GM19372 (cell line): Measurements from ENCODE around the gene FAM219A.
"Not testable (repeated sequence)": the region's sequence is repeated elsewhere in the genome, so short reads cannot be mapped to it uniquely, and the experiment has no call there.

Source experiments
- ATAC-seq: cut with Tn5 transposase; IDR thresholded peaks from one replicate; pipeline ENCODE4 v1.9.1; 2021; ENCODE audit warnings: mild to moderate bottlenecking, low read depth, moderate library complexity; ENCODE audit not compliant: unreplicated experiment

Gene FAM219A

GRCh38 chr9:34485822-34486221, 27.5 kb upstream of the FAM219A start:
- ATAC-seq = no peak

DNA sequence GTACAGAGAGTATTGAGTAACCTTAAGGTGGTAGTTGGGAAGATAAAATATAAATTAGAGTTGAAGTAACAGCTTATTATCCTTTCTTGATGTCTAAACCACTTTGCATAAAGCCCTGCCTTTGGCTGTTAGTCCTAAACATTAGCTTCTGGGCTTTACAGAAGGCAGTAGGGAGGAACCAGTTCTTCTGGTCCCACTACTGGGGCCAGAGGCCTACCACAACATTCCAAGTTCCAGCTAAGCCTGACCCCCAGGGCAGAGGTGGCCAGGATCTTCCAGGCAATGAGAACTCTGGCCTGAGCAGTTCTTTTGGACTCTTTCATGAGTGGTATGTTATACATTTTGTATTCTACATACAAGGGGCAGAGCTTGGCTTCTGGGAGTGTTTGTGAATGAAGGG, 26.3 kb upstream of the FAM219A start:
- no peak for ATAC-seq

- ATAC-seq = not testable (repeated sequence)
These were observed 24.4 kb upstream of the FAM219A start for GRCh38 chr9:34482746-34483145.

GRCh38 chr9:34481620-34482019, 23.2 kb upstream of the FAM219A start:
- not testable (repeated sequence) for ATAC-seq

- no peak for ATAC-seq
These were observed 21.1 kb upstream of the FAM219A start for GRCh38 chr9:34479431-34479866.

GRCh38 chr9:34477541-34477940, 19.2 kb upstream of the FAM219A start:
- ATAC-seq = no peak

GRCh38 chr9:34475097-34475496, 16.7 kb upstream of the FAM219A start:
- ATAC-seq = no peak

DNA sequence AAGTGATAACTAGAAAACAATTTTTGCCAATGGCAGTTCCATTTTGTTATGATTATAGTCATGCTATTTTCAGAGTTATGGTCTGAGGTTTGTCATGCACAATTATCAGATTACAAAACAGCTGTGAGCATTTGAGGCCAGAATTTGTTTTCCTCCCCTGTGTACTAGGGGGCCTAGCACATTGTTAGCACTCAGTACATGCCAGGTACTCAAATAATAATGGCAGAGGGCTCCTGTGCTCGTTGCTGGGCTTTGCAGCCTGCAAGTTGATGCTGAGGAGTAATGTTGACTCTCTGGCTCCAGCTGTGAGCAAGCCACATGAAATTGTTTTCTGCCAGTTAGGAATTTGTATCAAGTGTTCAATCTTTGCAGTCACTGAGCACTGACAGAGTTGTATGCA, 7.1 kb upstream of the FAM219A start:
- no peak for ATAC-seq

DNA sequence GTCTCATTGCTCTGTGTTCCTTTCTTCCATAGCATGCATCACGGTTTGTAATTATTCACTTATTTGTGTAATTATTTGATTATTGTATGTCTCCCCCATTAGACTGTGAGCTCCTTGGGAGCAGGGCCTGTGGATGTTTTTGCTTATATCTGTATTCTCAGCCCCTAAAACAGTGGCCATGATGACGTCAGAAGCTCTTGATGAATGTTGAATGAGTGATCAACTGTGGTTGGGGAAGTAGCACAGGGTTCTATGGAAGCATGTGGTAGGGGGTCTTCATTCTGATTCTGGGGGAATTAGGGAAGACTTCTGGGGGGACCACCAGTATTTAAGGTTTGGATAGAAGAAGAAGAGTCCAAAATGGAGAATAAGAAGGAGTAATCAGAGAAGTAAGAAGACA, 6.2 kb upstream of the FAM219A start:
- no peak for ATAC-seq

GRCh38 chr9:34463901-34464232, 5.5 kb upstream of the FAM219A start:
- ATAC-seq = no peak

GRCh38 chr9:34463098-34463900, 4.9 kb upstream of the FAM219A start:
- ATAC-seq = no peak

DNA sequence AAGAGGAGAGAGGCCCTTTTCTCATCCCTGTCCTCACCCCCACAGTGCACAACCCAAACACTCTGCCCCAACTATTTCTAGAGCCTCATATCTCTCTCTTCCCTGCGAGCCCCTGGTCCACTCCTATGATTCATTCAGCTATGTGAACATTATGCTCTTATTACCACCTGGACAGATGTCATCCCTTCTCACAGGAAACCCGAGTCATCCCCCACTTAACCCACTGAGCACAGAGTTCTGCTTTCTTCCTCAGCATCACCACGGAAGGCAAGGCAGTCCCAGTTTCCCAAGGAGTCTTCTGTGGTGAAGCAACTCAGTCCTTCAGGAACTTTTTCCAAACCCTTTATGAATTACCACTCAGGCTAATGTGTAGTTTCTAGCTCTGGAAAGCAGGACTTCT, 1.6 kb upstream of the FAM219A start:
- no peak for ATAC-seq

GRCh38 chr9:34459356-34459755, 986 bp upstream of the FAM219A start:
- no peak for ATAC-seq

DNA sequence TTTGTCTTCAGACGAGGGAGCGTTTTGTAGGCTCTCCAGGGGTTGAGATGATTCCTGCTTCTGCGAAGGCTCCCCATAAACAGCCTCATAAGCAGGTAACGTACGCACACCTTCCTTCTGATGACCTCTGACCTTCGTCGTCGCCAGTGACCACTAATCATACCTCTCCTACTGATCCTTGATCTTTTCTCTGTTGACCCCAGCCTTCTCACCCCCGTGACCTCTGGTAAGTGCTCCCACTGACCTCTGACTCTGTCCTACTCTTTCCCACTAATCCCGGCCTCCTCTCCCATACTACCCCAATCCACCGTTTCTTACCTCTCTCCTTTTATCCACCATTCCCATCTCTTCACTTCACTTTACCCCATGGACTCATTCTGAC, 580 bp upstream of the FAM219A start:
- ATAC-seq = no peak

GRCh38 chr9:34457266-34458012, 931 bp downstream of the FAM219A start:
- ATAC-seq = no peak

- no peak for ATAC-seq
These were observed 1.6 kb downstream of the FAM219A start for GRCh38 chr9:34456746-34457145.

- ATAC-seq = no peak
These were observed 2.2 kb downstream of the FAM219A start for GRCh38 chr9:34456151-34456550.

DNA sequence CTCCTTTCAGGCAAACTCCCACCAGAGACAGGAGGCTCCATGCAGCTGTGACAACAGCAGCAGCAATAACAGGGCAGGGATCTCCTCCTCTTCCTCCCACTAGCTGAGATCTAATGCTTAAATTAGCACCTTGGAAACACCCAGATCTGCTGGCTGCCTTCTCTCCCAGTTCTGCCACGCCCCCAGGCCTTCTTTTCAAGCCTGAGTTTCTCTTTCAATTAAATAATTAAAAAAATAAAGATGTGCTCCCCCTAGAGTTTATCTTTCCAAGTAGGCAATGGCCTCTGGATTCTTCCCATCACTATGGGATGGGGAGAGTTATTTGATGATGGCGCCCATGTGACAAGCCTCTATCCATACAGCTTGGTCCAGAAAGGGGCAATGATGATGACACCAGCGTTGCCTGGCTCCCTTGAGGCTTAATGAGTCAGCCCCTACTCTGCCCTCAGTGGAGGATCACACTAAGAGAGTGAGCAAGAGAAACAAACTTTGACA, 3.8 kb downstream of the FAM219A start:
- ATAC-seq = no peak

GRCh38 chr9:34452568-34452967, 5.8 kb downstream of the FAM219A start:
- no peak for ATAC-seq

DNA sequence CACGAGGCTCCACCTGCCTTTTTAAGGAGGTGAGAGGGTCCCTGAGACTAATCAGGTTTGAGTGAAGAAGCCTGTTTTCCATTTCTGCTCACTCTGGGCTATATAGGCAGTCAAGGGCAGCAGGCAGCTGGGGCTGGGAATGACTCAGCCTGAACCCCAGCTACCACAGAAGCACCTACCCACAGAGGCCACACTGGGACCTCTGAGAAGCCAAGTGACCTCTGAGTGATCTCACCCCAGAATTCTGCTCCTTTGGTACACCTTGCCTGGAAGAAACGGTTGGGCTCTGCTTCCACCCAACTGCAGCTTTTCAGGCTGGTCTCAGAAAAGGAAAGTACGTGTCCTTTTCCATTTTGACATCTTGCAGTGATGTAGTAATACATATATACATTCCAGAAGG, 6.8 kb downstream of the FAM219A start:
- no peak for ATAC-seq

- ATAC-seq = no peak
These were observed 7.2 kb downstream of the FAM219A start for GRCh38 chr9:34451135-34451534.

DNA sequence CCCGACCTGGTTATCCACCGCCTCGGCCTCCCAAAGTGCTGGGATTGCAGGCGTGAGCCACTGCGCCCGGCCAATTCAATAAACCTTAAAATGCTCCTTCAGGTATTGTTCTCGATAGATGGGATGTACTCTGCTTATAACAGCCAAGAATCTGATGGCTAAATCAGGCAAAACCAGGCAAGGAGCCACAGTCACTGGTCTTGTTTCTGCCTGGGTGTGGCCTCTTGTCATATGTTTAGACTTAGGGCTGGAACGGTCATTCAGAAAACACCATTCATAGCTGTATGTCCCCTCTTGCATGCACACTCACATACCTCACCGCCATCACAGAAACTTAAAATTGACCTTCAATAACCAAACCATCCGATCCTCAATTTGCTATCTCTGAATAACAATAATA, 7.7 kb downstream of the FAM219A start:
- ATAC-seq = no peak
